ENCODE results near the gene SPECC1. TPM values are rescaled to one million over a fixed set of nuclear protein-coding genes. Genes with fewer than 3 reads are reported as not detected.
"Not testable (repeated sequence)": the region's sequence is repeated elsewhere in the genome, so short reads cannot be mapped to it uniquely, and the experiment has no call there.

Gene SPECC1
- total RNA-seq, 1 donor from 2014 or later = 69.6 TPM

- DNase-seq (ENCODE audit: low spot score, unreplicated experiment) = no peak
- Mint-ChIP-seq H3K4me3 (ENCODE audit: low read depth) (no peak overlapping the region), H3K27me3 (peaks cover 67% of the 10 kb centered on the region), H3K36me3 (ENCODE audit: insufficient read depth) (peaks cover 4% of the 10 kb centered on the region), H3K27ac (no peak overlapping the region), H3K4me1 (ENCODE audit: low read depth) (peaks cover 3% of the 10 kb centered on the region), H3K9me3 (ENCODE audit: low read depth) (no peaks in the 10 kb centered on the region)
- TF ChIP-seq CTCF (IDR thresholded peaks at IDR 0.05; ENCODE audit: unreplicated experiment) = no peak
Observed at GRCh38 chr17:20098314-20098713, 89.2 kb downstream of the SPECC1 start.

DNA sequence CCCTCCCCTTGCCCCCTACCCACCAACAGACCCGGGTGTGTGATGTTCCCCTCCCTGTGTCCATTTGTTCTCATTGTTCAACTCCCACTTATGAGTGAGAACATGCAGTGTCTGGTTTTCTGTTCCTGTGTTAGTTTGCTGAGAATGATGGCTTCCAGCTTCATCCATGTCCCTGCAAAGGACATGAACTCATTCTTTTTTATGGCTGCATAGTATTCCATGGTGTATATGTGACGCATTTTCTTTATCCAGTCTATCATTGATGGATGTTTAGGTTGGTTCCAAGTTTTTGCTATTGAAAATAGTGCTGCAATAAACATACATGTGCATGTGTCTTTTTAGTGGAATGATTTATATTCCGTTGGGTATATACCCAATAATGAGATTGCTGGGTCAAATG lies 91.6 kb downstream of the SPECC1 start:
- not testable (repeated sequence) for H3K27ac Mint-ChIP-seq; H3K9me3 Mint-ChIP-seq (ENCODE audit: low read depth); H3K4me3 Mint-ChIP-seq (ENCODE audit: low read depth); H3K4me1 Mint-ChIP-seq (ENCODE audit: low read depth); DNase-seq (ENCODE audit: low spot score, unreplicated experiment); H3K36me3 Mint-ChIP-seq (ENCODE audit: insufficient read depth)
- peaks cover 62% of the 10 kb centered on the region for H3K27me3 Mint-ChIP-seq

DNA sequence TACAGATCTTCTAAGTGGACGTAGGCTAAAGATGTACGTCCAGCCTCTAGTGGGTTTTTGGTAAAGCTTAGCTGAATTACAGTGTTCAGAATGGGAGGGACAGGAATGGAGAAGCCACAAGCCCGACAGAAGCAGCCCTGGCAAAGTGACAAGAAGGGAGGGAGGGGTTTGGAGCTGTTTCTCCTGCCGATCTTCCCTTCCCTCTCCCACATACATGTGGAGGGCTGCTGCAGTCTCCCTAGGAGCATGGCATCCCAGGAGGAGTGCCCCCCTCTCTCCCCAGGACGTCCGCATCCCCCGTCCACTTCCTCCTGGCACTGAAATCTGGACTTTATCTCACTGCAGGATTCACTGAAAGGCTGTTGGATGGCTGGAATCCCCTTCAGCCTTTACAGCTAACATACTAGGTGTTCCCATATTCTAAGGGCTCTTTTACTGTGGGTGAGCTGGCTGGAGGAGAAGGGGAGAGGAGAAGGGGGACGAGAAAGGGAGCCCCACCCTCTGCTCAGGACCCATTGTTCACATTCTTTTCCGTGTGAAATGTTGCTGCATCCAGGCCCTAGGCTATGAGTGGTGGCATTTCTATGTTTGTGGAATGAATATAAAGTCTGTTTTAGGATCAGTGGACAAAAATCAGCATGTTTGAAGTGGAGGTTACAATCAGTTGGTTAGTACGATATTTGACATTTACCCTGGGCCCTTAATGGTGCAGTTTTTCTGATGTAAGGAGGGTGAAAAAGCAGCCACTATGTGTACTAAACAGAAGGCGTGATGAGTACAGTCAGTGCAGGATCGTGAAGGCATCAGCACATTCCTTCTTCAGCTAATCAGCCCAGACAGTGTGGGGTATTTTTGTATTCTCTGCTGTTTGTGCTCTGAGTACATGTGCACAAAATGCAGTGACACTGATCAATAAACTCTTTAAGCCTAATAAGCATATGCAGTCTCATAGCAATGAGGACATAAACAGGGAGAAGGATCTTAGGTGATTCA lies 94.6 kb downstream of the SPECC1 start:
- H3K9me3 Mint-ChIP-seq (ENCODE audit: low read depth) = no peaks in the 10 kb centered on the region
- H3K4me3 Mint-ChIP-seq (ENCODE audit: low read depth) = no peak overlapping the region
- no peaks in the 10 kb centered on the region for H3K4me1 Mint-ChIP-seq (ENCODE audit: low read depth)
- no peak for DNase-seq (ENCODE audit: low spot score, unreplicated experiment)
- no peak overlapping the region for H3K27ac Mint-ChIP-seq
- peaks cover 45% of the 10 kb centered on the region for H3K27me3 Mint-ChIP-seq
- peaks cover 4% of the 10 kb centered on the region for H3K36me3 Mint-ChIP-seq (ENCODE audit: insufficient read depth)
- TF ChIP-seq CTCF (IDR thresholded peaks at IDR 0.05; ENCODE audit: unreplicated experiment) = no peak

DNA sequence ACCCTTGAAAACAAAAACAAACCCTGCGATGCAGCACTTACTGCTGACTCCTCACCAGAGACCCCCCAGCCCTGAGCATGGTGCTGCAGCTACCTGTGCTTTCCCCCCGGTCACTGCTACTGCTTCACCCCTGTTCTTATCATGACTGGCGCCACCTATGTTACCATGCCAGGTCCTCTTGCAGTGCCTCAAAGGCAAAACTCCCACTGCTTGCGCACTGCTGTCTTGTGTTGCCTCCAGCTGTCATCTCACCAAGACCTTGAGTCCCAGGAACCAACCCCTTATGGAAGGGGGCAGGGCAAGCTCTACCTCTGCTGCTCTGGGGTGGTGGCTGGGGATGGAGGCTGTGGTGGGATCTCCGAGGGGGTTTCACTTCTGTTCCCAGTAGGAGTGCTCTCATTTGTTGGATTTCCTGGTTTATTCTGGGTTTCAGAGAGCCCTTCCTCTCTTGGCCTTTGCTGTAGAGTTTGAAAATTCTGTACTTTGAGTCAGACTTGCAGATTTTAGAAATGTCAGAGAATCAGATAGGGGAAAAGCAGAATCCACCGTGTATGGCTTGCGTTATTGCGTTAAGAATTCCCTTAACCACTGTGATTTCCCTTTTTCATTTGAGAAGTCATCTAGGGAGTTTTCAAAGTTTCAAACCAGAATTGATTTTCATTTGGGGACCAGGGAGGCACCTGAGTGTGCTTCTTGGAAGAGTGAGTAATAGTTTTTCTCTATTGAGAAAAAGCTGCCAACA lies 96.6 kb downstream of the SPECC1 start:
- H3K27me3 Mint-ChIP-seq = peaks cover 45% of the 10 kb centered on the region
- no peak overlapping the region for H3K27ac Mint-ChIP-seq
- no peak overlapping the region for H3K4me3 Mint-ChIP-seq (ENCODE audit: low read depth)
- TF ChIP-seq CTCF (IDR thresholded peaks at IDR 0.05; ENCODE audit: unreplicated experiment) = no peak
- peaks cover 4% of the 10 kb centered on the region for H3K9me3 Mint-ChIP-seq (ENCODE audit: low read depth)
- no peaks in the 10 kb centered on the region for H3K4me1 Mint-ChIP-seq (ENCODE audit: low read depth)
- peaks cover 7% of the 10 kb centered on the region for H3K36me3 Mint-ChIP-seq (ENCODE audit: insufficient read depth)
- no peak for DNase-seq (ENCODE audit: low spot score, unreplicated experiment)

- not testable (repeated sequence) for H3K4me1 Mint-ChIP-seq (ENCODE audit: low read depth); H3K27ac Mint-ChIP-seq; H3K36me3 Mint-ChIP-seq (ENCODE audit: insufficient read depth); DNase-seq (ENCODE audit: low spot score, unreplicated experiment); H3K4me3 Mint-ChIP-seq (ENCODE audit: low read depth); H3K9me3 Mint-ChIP-seq (ENCODE audit: low read depth)
- peaks cover 39% of the 10 kb centered on the region for H3K27me3 Mint-ChIP-seq
Observed at GRCh38 chr17:20106446-20106845, 97.3 kb downstream of the SPECC1 start.

- H3K27me3 Mint-ChIP-seq = peaks cover 26% of the 10 kb centered on the region
- no peaks in the 10 kb centered on the region for H3K4me1 Mint-ChIP-seq (ENCODE audit: low read depth)
- no peak overlapping the region for H3K4me3 Mint-ChIP-seq (ENCODE audit: low read depth)
- no peak for DNase-seq (ENCODE audit: low spot score, unreplicated experiment)
- H3K27ac Mint-ChIP-seq = no peak overlapping the region
- TF ChIP-seq CTCF (IDR thresholded peaks at IDR 0.05; ENCODE audit: unreplicated experiment) = no peak
- peaks cover 4% of the 10 kb centered on the region for H3K9me3 Mint-ChIP-seq (ENCODE audit: low read depth)
- H3K36me3 Mint-ChIP-seq (ENCODE audit: insufficient read depth) = peaks cover 3% of the 10 kb centered on the region
Observed at GRCh38 chr17:20109076-20109475, 99.9 kb downstream of the SPECC1 start.
